Esophagus muscularis mucosa (tissue), 3 donors: Measurements from ENCODE around the gene CLDN5.

Experiments used
- POLR2AphosphoS5 ChIP-seq, 2 donors: sonication (generic); formaldehyde crosslinking; IDR thresholded peaks; one replicate each; pipeline ENCODE4 v1.6.1; 2017; ENCODE audit warnings: antibody characterized with exemption in 2 of 2
- TF ChIP-seq, protein P1 (sequence below), 3 experiments: fragments of 200-600 bp in 2 of 3; fragments of 450-650 bp in 1 of 3; sonication (generic) in 2 of 3; IDR thresholded peaks; one replicate each; pipeline ENCODE4 v1.5.1; 2017 to 2019; ENCODE audit warnings: antibody characterized with exemption in 3 of 3, mild to moderate bottlenecking in 2 of 3, moderate library complexity in 1 of 3

DNA sequence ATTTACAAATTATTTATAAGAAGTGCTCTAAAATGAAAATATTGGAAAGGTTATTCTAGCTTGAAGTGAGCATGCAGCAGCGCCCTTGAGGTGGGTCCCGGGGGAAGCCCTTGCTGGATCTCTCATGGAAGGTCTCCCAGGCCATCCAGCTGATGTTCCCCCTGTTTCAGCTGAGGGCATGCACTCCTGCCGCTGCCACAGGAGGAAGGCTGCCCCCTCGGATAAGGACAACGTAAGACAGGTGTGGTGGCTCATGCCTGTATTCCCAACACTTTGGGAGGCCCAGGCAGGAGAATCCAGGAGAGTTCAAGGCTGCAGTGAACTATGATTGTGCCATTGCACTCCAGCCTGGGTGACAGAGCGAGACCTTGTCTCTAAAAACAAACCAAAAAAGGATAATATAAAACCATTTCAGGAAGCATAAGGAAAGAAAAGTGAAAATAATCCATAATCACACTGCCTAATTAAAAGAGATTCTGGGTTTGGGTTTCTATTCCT lies 29.5 kb downstream of the CLDN5 start:
- TF ChIP-seq, protein P1, sequence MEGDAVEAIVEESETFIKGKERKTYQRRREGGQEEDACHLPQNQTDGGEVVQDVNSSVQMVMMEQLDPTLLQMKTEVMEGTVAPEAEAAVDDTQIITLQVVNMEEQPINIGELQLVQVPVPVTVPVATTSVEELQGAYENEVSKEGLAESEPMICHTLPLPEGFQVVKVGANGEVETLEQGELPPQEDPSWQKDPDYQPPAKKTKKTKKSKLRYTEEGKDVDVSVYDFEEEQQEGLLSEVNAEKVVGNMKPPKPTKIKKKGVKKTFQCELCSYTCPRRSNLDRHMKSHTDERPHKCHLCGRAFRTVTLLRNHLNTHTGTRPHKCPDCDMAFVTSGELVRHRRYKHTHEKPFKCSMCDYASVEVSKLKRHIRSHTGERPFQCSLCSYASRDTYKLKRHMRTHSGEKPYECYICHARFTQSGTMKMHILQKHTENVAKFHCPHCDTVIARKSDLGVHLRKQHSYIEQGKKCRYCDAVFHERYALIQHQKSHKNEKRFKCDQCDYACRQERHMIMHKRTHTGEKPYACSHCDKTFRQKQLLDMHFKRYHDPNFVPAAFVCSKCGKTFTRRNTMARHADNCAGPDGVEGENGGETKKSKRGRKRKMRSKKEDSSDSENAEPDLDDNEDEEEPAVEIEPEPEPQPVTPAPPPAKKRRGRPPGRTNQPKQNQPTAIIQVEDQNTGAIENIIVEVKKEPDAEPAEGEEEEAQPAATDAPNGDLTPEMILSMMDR (IDR thresholded peaks at IDR 0.05), result no peak
- TF ChIP-seq POLR2AphosphoS5 (IDR thresholded peaks at IDR 0.05), result no peak
